ENCODE results near the gene TMOD1.

- TF ChIP-seq, protein P1, sequence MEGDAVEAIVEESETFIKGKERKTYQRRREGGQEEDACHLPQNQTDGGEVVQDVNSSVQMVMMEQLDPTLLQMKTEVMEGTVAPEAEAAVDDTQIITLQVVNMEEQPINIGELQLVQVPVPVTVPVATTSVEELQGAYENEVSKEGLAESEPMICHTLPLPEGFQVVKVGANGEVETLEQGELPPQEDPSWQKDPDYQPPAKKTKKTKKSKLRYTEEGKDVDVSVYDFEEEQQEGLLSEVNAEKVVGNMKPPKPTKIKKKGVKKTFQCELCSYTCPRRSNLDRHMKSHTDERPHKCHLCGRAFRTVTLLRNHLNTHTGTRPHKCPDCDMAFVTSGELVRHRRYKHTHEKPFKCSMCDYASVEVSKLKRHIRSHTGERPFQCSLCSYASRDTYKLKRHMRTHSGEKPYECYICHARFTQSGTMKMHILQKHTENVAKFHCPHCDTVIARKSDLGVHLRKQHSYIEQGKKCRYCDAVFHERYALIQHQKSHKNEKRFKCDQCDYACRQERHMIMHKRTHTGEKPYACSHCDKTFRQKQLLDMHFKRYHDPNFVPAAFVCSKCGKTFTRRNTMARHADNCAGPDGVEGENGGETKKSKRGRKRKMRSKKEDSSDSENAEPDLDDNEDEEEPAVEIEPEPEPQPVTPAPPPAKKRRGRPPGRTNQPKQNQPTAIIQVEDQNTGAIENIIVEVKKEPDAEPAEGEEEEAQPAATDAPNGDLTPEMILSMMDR (IDR thresholded peaks at IDR 0.05 in 4 of 5, conservative IDR thresholded peaks at IDR 0.05 in 1 of 5), result no peak
- no peak for TF ChIP-seq POLR2A (IDR thresholded peaks at IDR 0.05)
Observed at GRCh38 chr9:97571664-97572063, 70.2 kb downstream of the TMOD1 start.

Data from gastrocnemius medialis (tissue), 4 donors.